T47D (cell line): Measurements from ENCODE around the gene SIRT6.
"Not testable (repeated sequence)": the region's sequence is repeated elsewhere in the genome, so short reads cannot be mapped to it uniquely, and the experiment has no call there.

Experiments used
- DNase-seq, 2 experiments: peaks; one replicate each; pipeline versions ENCODE4 v3.0.0 to v3.0.0-alpha.2; 2011 to 2012; ENCODE audit warnings: low read depth in 1 of 2, low spot score in 1 of 2
- JUND ChIP-seq: IDR thresholded peaks from 2 replicates; pipeline ENCODE4 v1.6.1; 2012; ENCODE audit warnings: low read depth
- in situ Hi-C: cut with HindIII; loops from 2 replicates; pipeline ENCODE4 v1.10.0; 2016; ENCODE audit warnings: low sequenced_read_pairs, low pct_unique_long_range_greater_than_20kb

The SIRT6 gene

DNA sequence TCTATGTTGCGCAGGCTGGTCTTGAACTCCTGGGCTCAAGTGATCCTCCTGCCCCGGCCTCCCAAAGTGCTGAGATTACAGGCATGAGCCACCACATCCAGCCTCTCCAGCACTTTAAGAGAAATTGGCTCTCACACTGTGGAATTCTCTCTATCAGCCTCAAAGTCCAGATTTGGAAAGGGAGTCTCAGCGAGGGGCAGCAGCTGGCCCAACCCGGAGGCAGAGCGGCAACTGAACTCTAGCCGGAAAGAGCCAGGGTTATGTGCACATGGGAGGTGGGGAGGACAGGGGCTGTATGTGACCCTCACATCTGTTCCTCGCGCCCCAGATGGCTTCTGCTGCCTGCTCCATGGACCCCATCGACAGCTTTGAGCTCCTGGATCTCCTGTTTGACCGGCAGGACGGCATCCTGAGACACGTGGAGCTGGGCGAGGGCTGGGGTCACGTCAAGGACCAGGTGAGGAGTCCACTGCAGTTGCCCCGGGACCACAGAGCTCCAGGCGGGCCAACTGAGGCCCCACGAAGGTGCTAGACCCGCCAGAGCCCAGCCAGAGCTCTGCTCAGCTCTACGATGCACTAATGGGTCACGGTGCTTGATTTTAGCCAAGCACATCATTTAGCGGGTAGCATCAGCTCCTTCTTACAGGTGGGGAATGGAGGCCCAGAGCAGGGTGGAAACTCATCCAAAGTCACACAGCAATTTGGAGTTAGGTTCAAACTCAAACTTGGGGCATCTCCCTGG lies 27.6 kb downstream of the SIRT6 start:
- no peak for DNase-seq
- no peak for TF ChIP-seq JUND
- in situ Hi-C loops = no loop called here

DNA sequence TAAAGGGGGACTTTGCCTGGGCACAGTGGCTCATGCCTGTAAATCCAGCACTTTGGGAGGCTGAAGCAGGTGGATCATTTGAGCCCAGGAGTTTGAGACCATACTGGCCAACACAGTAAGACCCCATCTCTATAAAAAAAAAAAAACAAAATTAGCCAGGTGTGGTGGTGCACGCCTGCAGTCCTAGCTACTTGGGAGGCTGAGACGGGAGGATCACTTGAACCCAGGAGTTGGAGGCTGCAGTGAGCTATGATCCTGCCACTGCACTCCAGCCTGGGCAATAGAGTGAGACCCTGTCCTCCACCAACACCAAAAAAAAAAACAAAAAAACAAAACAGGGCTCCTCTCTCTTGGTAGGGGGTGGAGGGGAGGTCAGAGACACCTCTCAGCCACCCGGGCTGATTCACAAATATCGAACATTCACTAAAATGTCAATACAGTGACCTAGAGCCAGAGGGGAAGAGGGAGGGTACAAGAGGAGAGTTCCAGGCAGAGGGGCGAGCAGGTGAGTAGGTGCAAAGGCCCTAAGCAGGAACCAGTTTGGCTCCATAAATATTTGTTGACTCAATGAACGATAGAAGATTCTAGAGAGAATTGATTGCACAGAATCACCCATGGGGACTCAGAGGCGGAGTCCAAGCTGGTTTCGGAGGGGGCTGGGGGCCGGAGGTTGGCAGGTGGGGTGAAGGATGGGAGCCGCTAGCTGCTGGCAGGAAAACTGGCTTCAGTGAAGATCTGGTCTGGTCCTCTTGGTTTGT lies 29.9 kb downstream of the SIRT6 start:
- TF ChIP-seq JUND = no peak
- in situ Hi-C loops = no loop called here
- no peak for DNase-seq

DNA sequence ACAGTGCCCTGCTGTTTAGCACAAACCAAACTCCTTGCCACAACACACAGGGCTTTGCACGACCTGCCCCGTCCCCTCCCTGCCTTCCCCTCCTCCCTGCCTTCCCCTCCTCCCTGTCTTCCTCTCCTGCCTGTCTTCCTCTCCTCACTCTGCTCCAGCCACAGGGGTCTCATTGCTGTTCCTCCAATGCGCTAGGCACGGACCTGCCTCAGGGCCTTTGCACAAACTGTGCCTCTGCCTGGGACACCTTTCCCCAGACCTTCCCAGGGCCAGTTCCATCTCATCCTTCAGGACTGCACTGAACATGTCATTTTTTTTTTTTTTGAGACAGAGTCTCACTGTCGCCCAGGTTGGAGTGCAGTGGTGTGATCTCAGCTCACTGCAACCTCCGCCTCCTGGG lies 30.7 kb downstream of the SIRT6 start:
- in situ Hi-C loops = no loop called here
- no peak for DNase-seq
- no peak for TF ChIP-seq JUND

DNA sequence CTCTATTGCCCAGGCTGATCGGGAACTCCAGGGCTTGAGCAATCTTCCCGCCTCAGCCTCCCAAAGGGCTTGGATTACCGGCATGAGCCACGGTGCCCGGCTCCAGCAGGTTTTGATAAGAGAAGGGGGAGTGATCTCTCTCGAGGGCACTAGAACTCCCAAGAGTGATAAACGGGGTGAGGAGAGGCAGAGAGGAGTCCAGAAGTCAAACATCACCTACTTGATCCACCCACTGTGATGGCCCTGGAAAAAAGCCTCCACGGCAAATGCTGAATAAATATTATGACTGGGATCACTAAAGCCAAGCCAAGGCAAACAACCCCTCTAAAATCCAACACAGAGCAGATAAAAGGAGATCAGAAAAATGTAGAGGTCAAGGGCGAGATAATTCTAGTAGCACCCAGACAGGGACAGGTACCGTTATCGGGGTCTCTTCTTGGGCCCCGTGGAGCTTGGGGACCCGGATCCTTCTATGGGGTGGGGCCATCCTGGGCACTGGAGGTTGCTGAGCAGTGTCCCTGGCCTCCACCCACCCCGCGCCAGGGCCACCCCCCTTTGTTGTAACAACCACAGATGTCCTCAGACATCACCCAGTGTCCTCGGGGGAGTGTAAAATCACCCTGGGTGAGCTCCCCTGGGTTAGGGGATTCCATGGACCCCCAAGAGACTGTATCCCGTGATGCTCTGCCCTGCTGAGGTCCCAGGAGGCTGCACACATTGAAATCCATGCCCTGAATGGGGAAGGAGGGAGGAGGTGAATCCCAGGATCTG lies 32.7 kb downstream of the SIRT6 start:
- no peak for DNase-seq
- TF ChIP-seq JUND = no peak
- in situ Hi-C loops = no loop called here

DNA sequence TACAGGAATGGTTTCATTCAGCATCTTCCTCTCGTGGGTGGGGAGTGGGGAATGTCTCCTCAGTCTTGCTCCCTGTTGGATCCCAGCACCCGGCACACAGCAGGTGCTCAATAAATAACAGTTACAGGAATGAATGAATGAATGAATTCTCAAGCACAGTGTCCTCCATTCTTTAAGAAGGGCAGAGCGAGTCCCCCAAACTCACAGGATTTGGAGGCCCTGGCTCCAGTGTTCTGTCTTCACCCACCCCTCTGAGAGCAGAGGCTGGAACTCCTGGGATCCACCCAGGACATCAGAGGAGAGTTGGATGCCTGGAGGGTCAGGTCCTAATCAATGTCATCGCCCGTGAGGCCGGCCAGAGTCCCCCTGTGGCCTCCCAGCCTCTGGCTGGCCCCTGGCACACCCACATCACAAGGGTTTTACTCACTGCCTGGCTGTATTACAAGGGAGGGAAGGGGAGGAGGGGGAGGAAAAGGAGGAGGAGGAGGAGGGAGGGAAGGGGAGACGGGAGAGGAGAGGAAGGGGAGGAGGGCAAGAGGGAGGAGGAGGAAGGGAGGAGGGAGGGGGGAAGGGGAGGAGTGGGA lies 37.6 kb downstream of the SIRT6 start:
- DNase-seq = no peak
- no peak for TF ChIP-seq JUND
- in situ Hi-C loops = no loop called here

DNA sequence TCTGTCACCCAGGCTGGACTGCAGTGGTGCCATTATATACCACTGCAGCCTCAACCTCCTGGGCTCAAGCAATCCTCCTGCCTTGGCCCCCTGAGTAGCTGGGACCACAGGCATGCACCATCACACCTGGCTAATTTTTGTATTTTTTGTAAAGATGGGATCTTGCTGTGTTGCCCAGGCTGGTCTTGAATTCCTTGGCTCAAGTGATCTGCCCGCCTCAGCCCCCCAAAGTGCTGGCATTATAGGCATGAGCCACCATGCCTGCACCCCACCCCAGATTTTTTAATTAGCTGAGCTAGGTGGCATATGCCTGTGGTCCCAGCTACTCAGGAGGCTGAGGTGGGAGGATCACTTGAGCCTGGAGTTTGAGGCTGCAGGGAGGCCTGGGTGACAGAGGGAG lies 39.4 kb downstream of the SIRT6 start:
- DNase-seq, in situ Hi-C loops: not testable (repeated sequence)

DNA sequence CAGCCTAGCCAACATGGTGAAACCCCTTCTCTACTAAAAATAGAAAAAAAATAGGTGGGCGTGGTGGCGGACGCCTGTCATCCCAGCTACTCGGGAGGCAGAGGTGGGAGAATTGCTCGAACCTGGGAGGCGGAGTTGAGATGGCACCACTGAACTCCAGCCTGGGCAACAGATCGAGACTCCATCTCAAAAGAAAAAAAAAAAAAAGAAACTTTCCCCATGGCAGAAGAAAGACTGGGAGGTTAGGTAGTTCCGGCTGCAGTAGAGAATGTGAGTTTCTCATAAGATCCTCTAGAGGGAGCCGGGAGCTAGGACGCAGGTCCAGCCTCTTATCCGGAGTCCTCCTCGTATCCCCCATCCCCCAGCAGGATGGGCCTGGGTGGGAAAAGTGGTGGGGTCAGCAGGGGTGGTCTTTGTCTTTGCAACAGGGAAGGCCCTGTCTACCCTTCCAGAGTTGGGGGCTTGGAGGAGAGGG lies 42.1 kb downstream of the SIRT6 start:
- in situ Hi-C loops = no loop called here
- DNase-seq = peak; percentile 67 to 75
- TF ChIP-seq JUND = no peak

DNA sequence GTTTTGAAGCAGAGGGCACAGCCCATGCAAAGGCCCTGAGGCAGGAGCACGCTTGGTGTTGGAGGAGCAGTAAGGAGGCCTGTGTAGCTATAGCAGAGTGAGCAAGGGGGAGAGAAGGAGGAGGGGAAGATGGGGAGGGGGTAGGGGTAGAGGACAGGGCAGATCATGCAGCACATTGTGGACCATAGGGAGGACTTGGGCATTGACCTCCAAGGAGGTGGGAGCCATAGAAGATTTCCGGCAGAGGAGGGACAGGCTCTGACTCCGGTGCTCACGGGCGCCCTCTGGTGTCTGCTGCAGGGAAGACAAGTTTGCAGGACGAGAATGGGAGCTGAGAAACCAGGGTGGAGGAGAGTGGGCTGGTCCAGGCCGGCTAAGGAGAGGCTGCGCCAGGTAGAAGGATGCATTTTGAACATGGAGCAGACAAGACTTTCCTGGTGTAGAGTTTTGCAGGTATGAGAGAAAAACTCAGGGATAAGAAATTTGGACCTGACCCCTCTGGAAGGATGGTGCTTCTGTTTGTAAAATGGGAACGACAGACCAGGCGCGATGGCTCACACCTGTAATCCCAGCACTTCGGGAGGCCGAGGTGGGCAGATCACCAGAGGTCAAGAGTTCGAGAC lies 42.6 kb downstream of the SIRT6 start:
- DNase-seq = peak; percentile 58 to 75
- TF ChIP-seq JUND = no peak
- in situ Hi-C loops = no loop called here

DNA sequence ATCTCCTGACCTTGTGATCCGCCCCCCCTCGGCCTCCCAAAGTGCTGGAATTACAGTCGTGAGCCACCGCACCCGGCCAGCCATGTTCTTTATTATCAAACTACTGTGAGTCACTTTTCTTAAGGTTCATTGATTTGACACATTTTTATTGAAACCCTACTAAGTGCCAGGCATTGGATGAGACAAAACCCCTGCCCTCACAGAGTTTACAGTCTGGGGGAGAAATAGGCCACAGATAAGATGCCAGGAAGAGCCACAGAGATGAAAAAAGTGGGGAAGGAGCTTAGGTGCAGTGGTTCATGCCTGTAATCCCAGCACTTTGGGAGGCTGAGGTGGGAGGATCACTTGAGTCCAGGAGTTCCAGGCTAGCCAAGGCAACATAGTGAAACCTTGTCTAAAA lies 43.9 kb downstream of the SIRT6 start:
- in situ Hi-C loops = no loop called here
- no peak for DNase-seq
- no peak for TF ChIP-seq JUND

DNA sequence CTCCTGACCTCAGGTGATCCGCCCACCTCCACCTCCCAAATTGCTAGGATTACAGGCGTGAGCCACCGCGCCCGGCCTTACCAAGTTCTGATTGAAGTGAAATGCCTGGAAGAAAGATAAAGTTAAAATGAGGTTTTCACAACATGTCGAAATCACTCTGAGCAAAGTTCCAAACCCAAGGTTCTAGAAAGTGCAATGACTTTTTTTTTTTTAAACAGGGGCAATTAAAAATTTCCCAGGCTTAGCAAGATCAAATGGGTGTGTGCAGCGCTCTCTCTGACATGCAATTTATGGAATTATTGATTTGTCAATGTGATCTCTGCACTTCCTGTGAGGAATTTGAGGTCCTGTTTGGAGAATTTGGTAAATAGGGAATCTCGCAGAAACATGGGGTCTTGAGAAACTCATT lies 45.7 kb downstream of the SIRT6 start:
- in situ Hi-C loops = no loop called here
- DNase-seq = no peak
- no peak for TF ChIP-seq JUND

DNA sequence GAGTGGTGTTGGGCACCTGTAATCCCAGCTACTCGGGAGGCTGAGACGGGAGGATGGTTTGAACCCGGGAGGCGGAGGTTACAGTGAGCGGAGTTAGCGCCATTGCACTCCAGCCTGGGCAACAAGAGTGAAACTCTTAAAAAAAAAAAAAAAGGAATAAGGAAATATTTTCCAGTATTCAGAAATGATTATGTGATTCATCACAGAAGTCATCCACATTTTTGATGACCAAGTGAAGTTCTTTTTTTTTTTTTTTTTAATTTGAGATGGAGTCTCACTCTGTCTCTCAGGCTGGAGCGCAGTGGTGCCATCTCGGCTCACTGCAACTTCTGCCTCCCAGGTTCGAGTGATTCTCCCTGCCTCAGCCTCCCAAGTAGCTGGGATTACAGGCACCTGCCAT lies 47.0 kb downstream of the SIRT6 start:
- DNase-seq, in situ Hi-C loops: not testable (repeated sequence)

DNA sequence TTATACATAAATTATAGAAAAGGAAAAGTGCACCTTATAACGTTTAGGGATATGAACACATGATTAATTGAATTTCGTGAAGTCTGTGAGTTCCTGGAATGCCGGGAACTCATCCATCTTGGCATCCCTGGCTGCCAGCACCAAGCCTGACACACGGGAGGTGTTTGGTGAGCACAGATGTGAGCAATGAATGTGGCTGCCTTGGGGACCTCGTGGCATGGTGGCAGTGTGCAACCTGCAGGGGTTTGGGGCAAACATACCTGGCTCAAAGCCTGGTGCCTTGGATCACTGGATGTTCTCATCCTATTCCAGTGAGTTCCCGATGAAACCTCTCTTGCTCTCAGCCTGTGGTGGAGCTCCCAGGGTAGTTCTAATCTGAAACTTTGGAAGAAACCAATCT lies 48.0 kb downstream of the SIRT6 start:
- DNase-seq = no peak
- TF ChIP-seq JUND = no peak
- in situ Hi-C loops = no loop called here
